Measurements from ENCODE around the gene DAAM2. TPM values are rescaled to one million over a fixed set of nuclear protein-coding genes. Genes with fewer than 3 reads are reported as not detected.

Gene DAAM2
- polyA plus RNA-seq, 1 of the 3 experiments (the other 2 are of a cell fraction), result 0.20 TPM

DNA sequence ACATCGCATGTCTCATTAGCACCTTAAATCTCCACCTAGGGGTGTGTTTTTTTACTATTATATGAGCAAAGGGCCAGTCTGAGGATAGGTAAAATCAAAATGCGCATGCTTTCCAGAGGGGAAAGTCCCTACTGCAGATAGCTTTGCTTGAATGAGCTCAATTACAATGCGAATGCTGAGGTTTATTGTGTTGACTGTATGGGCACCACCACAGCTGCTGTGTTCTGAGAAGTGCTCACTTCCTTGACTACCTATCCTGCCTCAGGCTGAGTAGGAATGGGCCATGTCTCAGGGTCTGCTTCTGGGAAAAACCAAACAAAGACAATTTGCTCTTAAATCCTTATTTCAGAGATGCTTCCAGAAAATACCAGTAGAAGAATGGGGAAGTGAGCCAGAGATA, 105.5 kb downstream of the DAAM2 start:
- Histone ChIP-seq H3K4me3 (ENCODE audit: low read depth in 2 of 2, low read length in 1 of 2) (no peak overlapping the region), H3F3A (replicated peaks; ENCODE audit: insufficient read depth) (no peaks in the 10 kb centered on the region), H3K9me3 (no peaks in the 10 kb centered on the region), H3K4me1 (ENCODE audit: control insufficient read depth in 1 of 2, insufficient read depth in 2 of 2, low read depth in 1 of 2, low read length in 1 of 2) (no peaks in the 10 kb centered on the region), H3K27ac (ENCODE audit: low read depth in 2 of 2, low read length in 1 of 2) (no peak overlapping the region), H2AFZ (ENCODE audit: low read depth) (no peak overlapping the region), H4K20me1 (ENCODE audit: insufficient read depth) (no peaks in the 10 kb centered on the region), H3K36me3 (replicated peaks in 1 of 2; ENCODE audit: control insufficient read depth in 1 of 2, insufficient read depth in 2 of 2, low read length in 1 of 2) (no peaks in the 10 kb centered on the region), H3K9me2 (no peaks in the 10 kb centered on the region), H3K27me3 (ENCODE audit: insufficient read depth) (no peaks in the 10 kb centered on the region), H3K79me2 (ENCODE audit: insufficient read depth) (no peaks in the 10 kb centered on the region), H3K9ac (no peak overlapping the region), H3K4me2 (no peak overlapping the region)
- no peak for TF ChIP-seq TAF1 (IDR thresholded peaks at IDR 0.05; ENCODE audit: borderline replicate concordance, low read depth, low read length)
- no peak for TF ChIP-seq RAD21 (IDR thresholded peaks at IDR 0.05; ENCODE audit: low read length)
- TF ChIP-seq RCOR1 (IDR thresholded peaks at IDR 0.05; ENCODE audit: low read length), result no peak
- no peak for TF ChIP-seq SIN3A (IDR thresholded peaks at IDR 0.05; ENCODE audit: borderline replicate concordance, low read depth, low read length)
- TF ChIP-seq MXI1 (IDR thresholded peaks at IDR 0.05; ENCODE audit: low read depth, low read length), result no peak
- TF ChIP-seq NFIC (IDR thresholded peaks at IDR 0.05; ENCODE audit: borderline replicate concordance), result no peak
- TF ChIP-seq RXRA (IDR thresholded peaks at IDR 0.05; ENCODE audit: borderline replicate concordance, low read depth), result no peak
- no peak for TF ChIP-seq GABPA (IDR thresholded peaks at IDR 0.05; ENCODE audit: low read depth)
- TF ChIP-seq NRF1 (IDR thresholded peaks at IDR 0.05; ENCODE audit: low read depth, low read length), result no peak
- no peak for TF ChIP-seq FOXJ3 (CRISPR knock-in tag; IDR thresholded peaks at IDR 0.05)
- TF ChIP-seq RFX5 (IDR thresholded peaks at IDR 0.05; ENCODE audit: low read length), result no peak
- no peak for TF ChIP-seq FOXM1 (IDR thresholded peaks at IDR 0.05; ENCODE audit: low read depth)
- TF ChIP-seq EZH2phosphoT487 (IDR thresholded peaks at IDR 0.05; ENCODE audit: borderline replicate concordance, low read depth), result no peak
- TF ChIP-seq, protein P1, sequence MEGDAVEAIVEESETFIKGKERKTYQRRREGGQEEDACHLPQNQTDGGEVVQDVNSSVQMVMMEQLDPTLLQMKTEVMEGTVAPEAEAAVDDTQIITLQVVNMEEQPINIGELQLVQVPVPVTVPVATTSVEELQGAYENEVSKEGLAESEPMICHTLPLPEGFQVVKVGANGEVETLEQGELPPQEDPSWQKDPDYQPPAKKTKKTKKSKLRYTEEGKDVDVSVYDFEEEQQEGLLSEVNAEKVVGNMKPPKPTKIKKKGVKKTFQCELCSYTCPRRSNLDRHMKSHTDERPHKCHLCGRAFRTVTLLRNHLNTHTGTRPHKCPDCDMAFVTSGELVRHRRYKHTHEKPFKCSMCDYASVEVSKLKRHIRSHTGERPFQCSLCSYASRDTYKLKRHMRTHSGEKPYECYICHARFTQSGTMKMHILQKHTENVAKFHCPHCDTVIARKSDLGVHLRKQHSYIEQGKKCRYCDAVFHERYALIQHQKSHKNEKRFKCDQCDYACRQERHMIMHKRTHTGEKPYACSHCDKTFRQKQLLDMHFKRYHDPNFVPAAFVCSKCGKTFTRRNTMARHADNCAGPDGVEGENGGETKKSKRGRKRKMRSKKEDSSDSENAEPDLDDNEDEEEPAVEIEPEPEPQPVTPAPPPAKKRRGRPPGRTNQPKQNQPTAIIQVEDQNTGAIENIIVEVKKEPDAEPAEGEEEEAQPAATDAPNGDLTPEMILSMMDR (IDR thresholded peaks at IDR 0.05), result no peak
- no peak for TF ChIP-seq SMC3 (IDR thresholded peaks at IDR 0.05; ENCODE audit: low read depth, low read length)
- 77% methylated on average over 3 of the region's 3 CpGs for WGBS (ENCODE audit: low lambda C conversion rate)
- DNase-seq, result no peak
- CTCF ChIA-PET, result interaction anchor here (7.2 kb wide), 1 partner anchor 520 kb away, joined by 69 read pairs; no protein-coding TSS in a partner anchor
- POLR2A ChIA-PET, result no interaction called here

DNA sequence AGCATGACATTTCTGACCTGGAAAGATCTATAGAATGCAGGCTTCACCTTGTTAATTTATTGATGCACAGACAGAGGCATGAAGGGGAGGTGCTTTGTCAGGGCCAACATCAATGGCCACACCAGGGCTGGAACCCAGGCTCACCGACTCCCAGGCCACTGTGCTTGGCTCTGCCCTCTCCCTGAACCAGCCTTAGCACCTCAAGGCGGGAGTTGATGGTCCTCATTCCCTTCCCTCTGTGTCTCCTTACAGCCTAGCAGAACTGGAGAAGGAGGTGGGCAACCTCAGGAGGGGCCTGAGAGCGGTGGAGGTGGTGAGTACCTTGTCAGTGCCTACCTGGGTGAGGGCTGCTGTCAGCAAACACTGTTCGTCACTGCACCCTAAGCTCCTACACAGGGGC, 106.4 kb downstream of the DAAM2 start:
- Histone ChIP-seq H3K36me3 (replicated peaks in 1 of 2; ENCODE audit: control insufficient read depth in 1 of 2, insufficient read depth in 2 of 2, low read length in 1 of 2) (no peaks in the 10 kb centered on the region), H3K27me3 (ENCODE audit: insufficient read depth) (no peaks in the 10 kb centered on the region), H3K9me2 (no peaks in the 10 kb centered on the region), H3F3A (replicated peaks; ENCODE audit: insufficient read depth) (no peaks in the 10 kb centered on the region), H3K4me2 (no peak overlapping the region), H3K79me2 (ENCODE audit: insufficient read depth) (no peaks in the 10 kb centered on the region), H3K4me1 (ENCODE audit: control insufficient read depth in 1 of 2, insufficient read depth in 2 of 2, low read depth in 1 of 2, low read length in 1 of 2) (no peaks in the 10 kb centered on the region), H3K9ac (no peak overlapping the region), H2AFZ (ENCODE audit: low read depth) (no peak overlapping the region), H4K20me1 (ENCODE audit: insufficient read depth) (no peaks in the 10 kb centered on the region), H3K9me3 (no peaks in the 10 kb centered on the region), H3K27ac (ENCODE audit: low read depth in 2 of 2, low read length in 1 of 2) (no peak overlapping the region), H3K4me3 (ENCODE audit: low read depth in 2 of 2, low read length in 1 of 2) (no peak overlapping the region)
- CTCF ChIA-PET, result interaction anchor here (0.8 kb wide), 1 partner anchor 521 kb away, joined by 3 read pairs; no protein-coding TSS in a partner anchor
- POLR2A ChIA-PET, result no interaction called here
- DNase-seq, result no peak
- WGBS (ENCODE audit: low lambda C conversion rate), result 39% methylated on average over 2 of the region's 4 CpGs
- TF ChIP-seq, protein P2, sequence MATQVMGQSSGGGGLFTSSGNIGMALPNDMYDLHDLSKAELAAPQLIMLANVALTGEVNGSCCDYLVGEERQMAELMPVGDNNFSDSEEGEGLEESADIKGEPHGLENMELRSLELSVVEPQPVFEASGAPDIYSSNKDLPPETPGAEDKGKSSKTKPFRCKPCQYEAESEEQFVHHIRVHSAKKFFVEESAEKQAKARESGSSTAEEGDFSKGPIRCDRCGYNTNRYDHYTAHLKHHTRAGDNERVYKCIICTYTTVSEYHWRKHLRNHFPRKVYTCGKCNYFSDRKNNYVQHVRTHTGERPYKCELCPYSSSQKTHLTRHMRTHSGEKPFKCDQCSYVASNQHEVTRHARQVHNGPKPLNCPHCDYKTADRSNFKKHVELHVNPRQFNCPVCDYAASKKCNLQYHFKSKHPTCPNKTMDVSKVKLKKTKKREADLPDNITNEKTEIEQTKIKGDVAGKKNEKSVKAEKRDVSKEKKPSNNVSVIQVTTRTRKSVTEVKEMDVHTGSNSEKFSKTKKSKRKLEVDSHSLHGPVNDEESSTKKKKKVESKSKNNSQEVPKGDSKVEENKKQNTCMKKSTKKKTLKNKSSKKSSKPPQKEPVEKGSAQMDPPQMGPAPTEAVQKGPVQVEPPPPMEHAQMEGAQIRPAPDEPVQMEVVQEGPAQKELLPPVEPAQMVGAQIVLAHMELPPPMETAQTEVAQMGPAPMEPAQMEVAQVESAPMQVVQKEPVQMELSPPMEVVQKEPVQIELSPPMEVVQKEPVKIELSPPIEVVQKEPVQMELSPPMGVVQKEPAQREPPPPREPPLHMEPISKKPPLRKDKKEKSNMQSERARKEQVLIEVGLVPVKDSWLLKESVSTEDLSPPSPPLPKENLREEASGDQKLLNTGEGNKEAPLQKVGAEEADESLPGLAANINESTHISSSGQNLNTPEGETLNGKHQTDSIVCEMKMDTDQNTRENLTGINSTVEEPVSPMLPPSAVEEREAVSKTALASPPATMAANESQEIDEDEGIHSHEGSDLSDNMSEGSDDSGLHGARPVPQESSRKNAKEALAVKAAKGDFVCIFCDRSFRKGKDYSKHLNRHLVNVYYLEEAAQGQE (IDR thresholded peaks at IDR 0.05; ENCODE audit: low read depth, low read length), result no peak
- no peak for TF ChIP-seq POLR2AphosphoS5 (IDR thresholded peaks at IDR 0.05; ENCODE audit: low read depth, low read length)
- no peak for TF ChIP-seq MEF2A (IDR thresholded peaks at IDR 0.05; ENCODE audit: borderline replicate concordance, low read depth)
- TF ChIP-seq ELF1 (IDR thresholded peaks at IDR 0.05), result no peak
- TF ChIP-seq RAD21 (IDR thresholded peaks at IDR 0.05; ENCODE audit: low read length), result no peak
- no peak for TF ChIP-seq YY1 (IDR thresholded peaks at IDR 0.05; ENCODE audit: low read depth)
- TF ChIP-seq, protein P3, sequence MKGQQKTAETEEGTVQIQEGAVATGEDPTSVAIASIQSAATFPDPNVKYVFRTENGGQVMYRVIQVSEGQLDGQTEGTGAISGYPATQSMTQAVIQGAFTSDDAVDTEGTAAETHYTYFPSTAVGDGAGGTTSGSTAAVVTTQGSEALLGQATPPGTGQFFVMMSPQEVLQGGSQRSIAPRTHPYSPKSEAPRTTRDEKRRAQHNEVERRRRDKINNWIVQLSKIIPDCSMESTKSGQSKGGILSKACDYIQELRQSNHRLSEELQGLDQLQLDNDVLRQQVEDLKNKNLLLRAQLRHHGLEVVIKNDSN (IDR thresholded peaks at IDR 0.05; ENCODE audit: borderline replicate concordance, low read depth), result no peak
- TF ChIP-seq CHD2 (IDR thresholded peaks at IDR 0.05; ENCODE audit: low read length, partially characterized antibody), result no peak
- no peak for TF ChIP-seq SMC3 (IDR thresholded peaks at IDR 0.05; ENCODE audit: low read depth, low read length)
- TF ChIP-seq, protein P4, sequence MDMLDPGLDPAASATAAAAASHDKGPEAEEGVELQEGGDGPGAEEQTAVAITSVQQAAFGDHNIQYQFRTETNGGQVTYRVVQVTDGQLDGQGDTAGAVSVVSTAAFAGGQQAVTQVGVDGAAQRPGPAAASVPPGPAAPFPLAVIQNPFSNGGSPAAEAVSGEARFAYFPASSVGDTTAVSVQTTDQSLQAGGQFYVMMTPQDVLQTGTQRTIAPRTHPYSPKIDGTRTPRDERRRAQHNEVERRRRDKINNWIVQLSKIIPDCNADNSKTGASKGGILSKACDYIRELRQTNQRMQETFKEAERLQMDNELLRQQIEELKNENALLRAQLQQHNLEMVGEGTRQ (IDR thresholded peaks at IDR 0.05; ENCODE audit: borderline replicate concordance, low read depth, low read length), result no peak
- no peak for TF ChIP-seq JUND (IDR thresholded peaks at IDR 0.05)
